Neutrophil (primary cell): Measurements from ENCODE around the gene KCNF1.

ENCODE experiments used
- H3K27ac ChIP-seq: fragments of 200-600 bp; sonication (generic); 2 replicates; pipeline ENCODE4 v1.5.1; 2016; ENCODE audit warnings: mild to moderate bottlenecking, moderate library complexity
- H3K27me3 ChIP-seq: fragments of 200-600 bp; sonication (generic); 2 replicates; pipeline ENCODE4 v1.6.0; 2016; ENCODE audit warnings: mild to moderate bottlenecking
- H3K36me3 ChIP-seq: fragments of 200-600 bp; sonication (generic); 2 replicates; pipeline ENCODE4 v1.5.1; 2017
- H3K4me1 ChIP-seq, 2 experiments: fragments of 200-600 bp in 1 of 2; sonication (generic) in 1 of 2; 1 replicate in 1 of 2; 2 replicates in 1 of 2; pipeline versions ENCODE4 v1.5.1 to v1.6.1; 2013 to 2016; ENCODE audit warnings: low read depth in 1 of 2, low read length in 1 of 2, mild to moderate bottlenecking in 1 of 2, moderate library complexity in 1 of 2; ENCODE audit not compliant: control insufficient read depth in 1 of 2, insufficient read depth in 1 of 2
- H3K4me3 ChIP-seq, 2 experiments: fragments of 200-600 bp in 1 of 2; sonication (generic) in 1 of 2; 1 replicate in 1 of 2; 2 replicates in 1 of 2; pipeline ENCODE4 v1.5.1; 2013 to 2016; ENCODE audit warnings: low read depth in 1 of 2, low read length in 1 of 2, mild to moderate bottlenecking in 1 of 2, moderate library complexity in 1 of 2
- H3K9me3 ChIP-seq: fragments of 200-600 bp; sonication (generic); 2 replicates; pipeline ENCODE4 v1.5.1; 2016
- TF ChIP-seq, protein P1 (sequence below): fragments of 200-600 bp; sonication (generic); IDR thresholded peaks from 2 replicates; pipeline ENCODE4 v1.5.1; 2016; ENCODE audit warnings: antibody characterized with exemption

The KCNF1 gene

DNA sequence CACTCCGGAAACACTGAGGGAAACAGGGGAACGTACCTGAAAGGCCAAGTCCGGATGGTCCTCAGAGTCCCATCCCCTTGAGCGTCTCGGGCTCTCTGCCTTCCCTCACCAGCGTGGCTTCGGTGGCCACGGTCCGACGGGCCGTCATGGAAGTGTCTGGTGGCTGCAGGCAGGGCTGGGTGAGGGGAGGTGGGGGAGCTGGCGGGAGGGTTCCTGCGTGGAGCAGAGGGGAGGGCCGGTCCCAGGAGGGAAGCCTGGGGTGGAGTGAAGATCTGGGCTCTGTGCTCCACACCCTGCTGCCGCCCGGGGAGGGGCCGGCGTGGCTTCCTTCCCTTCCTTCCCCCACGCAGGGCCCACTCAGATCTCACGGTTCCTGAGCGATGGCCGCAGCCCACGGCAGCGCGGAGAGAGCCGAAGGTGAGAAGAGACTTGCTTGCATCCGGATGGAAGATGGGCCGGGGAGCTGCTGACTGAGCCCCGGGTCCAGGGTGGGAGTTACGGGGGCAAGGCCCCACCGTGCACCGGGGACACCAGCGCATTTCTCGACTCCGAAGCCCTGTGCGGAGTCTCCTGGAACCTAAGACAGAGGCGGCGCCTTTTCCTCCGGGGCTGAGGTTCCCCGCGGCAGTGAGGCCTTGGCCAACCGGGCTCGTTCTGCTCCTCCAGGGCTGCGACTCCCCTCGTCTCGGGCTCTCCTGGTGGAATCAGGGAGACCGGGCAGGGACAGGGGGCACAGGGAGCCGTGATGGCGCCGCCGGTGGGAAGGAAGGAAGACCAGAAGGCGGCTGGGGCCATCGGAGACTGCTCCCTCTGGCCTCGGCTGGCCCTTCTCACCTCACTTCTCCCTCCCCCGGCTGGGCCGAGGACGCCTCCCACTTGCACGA is 49.1 kb downstream of the KCNF1 start:
- TF ChIP-seq, protein P1, sequence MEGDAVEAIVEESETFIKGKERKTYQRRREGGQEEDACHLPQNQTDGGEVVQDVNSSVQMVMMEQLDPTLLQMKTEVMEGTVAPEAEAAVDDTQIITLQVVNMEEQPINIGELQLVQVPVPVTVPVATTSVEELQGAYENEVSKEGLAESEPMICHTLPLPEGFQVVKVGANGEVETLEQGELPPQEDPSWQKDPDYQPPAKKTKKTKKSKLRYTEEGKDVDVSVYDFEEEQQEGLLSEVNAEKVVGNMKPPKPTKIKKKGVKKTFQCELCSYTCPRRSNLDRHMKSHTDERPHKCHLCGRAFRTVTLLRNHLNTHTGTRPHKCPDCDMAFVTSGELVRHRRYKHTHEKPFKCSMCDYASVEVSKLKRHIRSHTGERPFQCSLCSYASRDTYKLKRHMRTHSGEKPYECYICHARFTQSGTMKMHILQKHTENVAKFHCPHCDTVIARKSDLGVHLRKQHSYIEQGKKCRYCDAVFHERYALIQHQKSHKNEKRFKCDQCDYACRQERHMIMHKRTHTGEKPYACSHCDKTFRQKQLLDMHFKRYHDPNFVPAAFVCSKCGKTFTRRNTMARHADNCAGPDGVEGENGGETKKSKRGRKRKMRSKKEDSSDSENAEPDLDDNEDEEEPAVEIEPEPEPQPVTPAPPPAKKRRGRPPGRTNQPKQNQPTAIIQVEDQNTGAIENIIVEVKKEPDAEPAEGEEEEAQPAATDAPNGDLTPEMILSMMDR = no peak

DNA sequence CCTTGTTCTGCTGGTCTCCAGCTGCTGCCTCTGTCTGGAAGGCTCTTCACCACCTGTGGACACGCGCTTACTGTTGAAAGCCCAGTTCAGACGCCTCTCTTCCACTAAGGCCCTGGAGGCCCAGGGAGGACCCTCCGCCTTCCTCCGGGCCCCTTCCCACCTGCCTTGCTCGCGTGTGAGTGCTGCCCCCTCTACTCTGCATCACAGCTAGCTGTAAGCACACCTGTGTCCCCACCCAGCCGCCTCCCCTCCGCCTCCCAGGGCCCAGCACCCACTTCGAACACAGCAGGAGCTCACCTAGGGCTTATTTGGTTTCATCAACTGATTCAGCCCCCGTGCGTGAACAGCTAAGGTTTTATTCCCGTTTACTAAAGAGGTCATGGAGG is 49.7 kb downstream of the KCNF1 start:
- no peaks in the 10 kb centered on the region for H3K9me3 ChIP-seq
- no peak overlapping the region for H3K4me3 ChIP-seq
- no peaks in the 10 kb centered on the region for H3K4me1 ChIP-seq
- H3K36me3 ChIP-seq = no peaks in the 10 kb centered on the region
- TF ChIP-seq, protein P1 = no peak
- H3K27me3 ChIP-seq = peaks cover 10% of the 10 kb centered on the region
- no peak overlapping the region for H3K27ac ChIP-seq

More for the DNA sequence above, 49.1 kb downstream of the KCNF1 start:
- no peak overlapping the region for H3K27ac ChIP-seq
- no peaks in the 10 kb centered on the region for H3K4me1 ChIP-seq
- H3K27me3 ChIP-seq = peaks cover 10% of the 10 kb centered on the region
- no peaks in the 10 kb centered on the region for H3K9me3 ChIP-seq
- H3K36me3 ChIP-seq = no peaks in the 10 kb centered on the region
- H3K4me3 ChIP-seq = no peak overlapping the region

DNA sequence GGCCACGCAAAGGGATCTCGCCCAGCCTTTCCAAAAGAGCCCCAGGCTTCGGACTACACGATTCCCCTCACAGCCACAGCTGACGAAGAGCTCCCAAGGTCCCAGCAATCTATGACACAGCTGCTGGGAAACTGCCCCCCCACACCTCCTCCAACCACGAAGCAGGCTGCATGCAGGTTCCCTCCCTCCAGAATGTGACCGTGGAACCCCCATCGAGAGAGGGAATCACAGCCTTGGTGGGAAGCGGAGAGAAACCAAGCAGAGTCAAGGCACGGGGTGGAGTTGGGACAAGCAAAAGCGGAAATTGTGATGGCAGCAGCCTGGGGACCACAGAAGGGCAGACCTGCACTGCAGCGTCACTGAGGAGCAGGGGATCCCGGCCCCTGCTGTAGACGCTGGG is 50.3 kb downstream of the KCNF1 start:
- no peaks in the 10 kb centered on the region for H3K36me3 ChIP-seq
- H3K27ac ChIP-seq = no peak overlapping the region
- no peak overlapping the region for H3K4me3 ChIP-seq
- H3K27me3 ChIP-seq = peaks cover 10% of the 10 kb centered on the region
- TF ChIP-seq, protein P1 = no peak
- H3K9me3 ChIP-seq = no peaks in the 10 kb centered on the region
- no peaks in the 10 kb centered on the region for H3K4me1 ChIP-seq

DNA sequence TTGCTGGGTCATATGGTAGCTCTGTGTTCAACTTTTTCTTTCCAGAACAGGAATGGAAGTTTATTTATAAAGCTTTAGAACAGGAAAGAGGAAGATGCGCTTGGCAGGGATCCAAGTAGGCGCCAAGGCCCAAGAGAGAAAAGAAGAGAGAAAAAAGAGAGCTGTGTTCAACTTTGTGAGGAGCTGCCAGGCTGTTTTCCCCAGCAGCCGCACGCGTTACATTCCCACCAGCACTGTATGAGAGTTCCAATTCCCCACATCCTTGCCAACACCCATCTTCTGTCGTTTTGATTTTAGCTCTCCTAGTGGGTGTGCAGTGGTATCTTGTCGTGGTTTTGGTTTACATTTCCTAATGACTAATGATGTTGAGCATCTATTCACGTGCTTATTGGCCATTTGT is 51.4 kb downstream of the KCNF1 start:
- H3K27ac ChIP-seq = no peak overlapping the region
- TF ChIP-seq, protein P1 = no peak
- H3K4me1 ChIP-seq = no peaks in the 10 kb centered on the region
- peaks cover 10% of the 10 kb centered on the region for H3K27me3 ChIP-seq
- H3K4me3 ChIP-seq = no peak overlapping the region
- H3K36me3 ChIP-seq = no peaks in the 10 kb centered on the region
- no peaks in the 10 kb centered on the region for H3K9me3 ChIP-seq
